WTC11 (cell line): Measurements from ENCODE around the gene RGL3. TPM values are rescaled to one million over a fixed set of nuclear protein-coding genes. Genes with fewer than 3 reads are reported as not detected.
A peak's percentile ranks its signal among the peaks of the same experiment; 100 is the strongest.
"Not testable (repeated sequence)": the region's sequence is repeated elsewhere in the genome, so short reads cannot be mapped to it uniquely, and the experiment has no call there.

ENCODE experiments used
- ATAC-seq: fragments of 200-7000 bp; cut with Tn5 transposase; 2 replicates; pipeline ENCODE4 v1.10.0; 2021; ENCODE audit warnings: mild to moderate bottlenecking, moderate library complexity
- CTCF ChIA-PET: fragments of 300-600 bp; sonication (Branson Sonifier 250); formaldehyde crosslinking; loops from one replicate; lab custom pipeline; 2021; ENCODE audit warnings: antibody characterized with exemption; lab: Charles Lee
- POLR2A ChIA-PET: fragments of 350-600 bp; sonication (Branson Sonifier 250); formaldehyde crosslinking; loops from one replicate; lab custom pipeline; 2021; ENCODE audit warnings: antibody characterized with exemption; lab: Charles Lee
- DNase-seq: peaks from one replicate; pipeline ENCODE4 v3.0.0; 2021; ENCODE audit warnings: low spot score
- H3K27ac Mint-ChIP-seq: 2 replicates; pipeline ENCODE4 v1.8.0; 2021; ENCODE audit warnings: mixed read lengths
- H3K27me3 Mint-ChIP-seq: 2 replicates; pipeline ENCODE4 v1.8.0; 2021; ENCODE audit warnings: low read depth, mild to moderate bottlenecking, moderate library complexity, mixed read lengths
- H3K36me3 Mint-ChIP-seq: 2 replicates; pipeline ENCODE4 v1.8.0; 2021; ENCODE audit warnings: mixed read lengths
- H3K4me1 Mint-ChIP-seq: 2 replicates; pipeline ENCODE4 v1.8.0; 2022; ENCODE audit warnings: mixed read lengths
- H3K4me3 Mint-ChIP-seq: 2 replicates; pipeline ENCODE4 v1.8.0; 2021; ENCODE audit warnings: mild to moderate bottlenecking, moderate library complexity, mixed read lengths
- H3K9me3 Mint-ChIP-seq: 2 replicates; pipeline ENCODE4 v1.8.0; 2021; ENCODE audit warnings: mixed read lengths
- ATF1 ChIP-seq: sonication (generic); formaldehyde crosslinking; IDR thresholded peaks from 2 replicates; pipeline ENCODE4 v1.8.1; 2023; ENCODE audit warnings: mild to moderate bottlenecking, moderate library complexity, missing genetic modification reagents
- ESRRA ChIP-seq: sonication (generic); formaldehyde crosslinking; IDR thresholded peaks from 2 replicates; pipeline ENCODE4 v1.8.1; 2022; ENCODE audit warnings: mild to moderate bottlenecking, missing genetic modification reagents, borderline replicate concordance
- GRHL2 ChIP-seq: fragments of 250-450 bp; sonication (Bioruptor Pico); IDR thresholded peaks from 2 replicates; pipeline ENCODE4 v1.8.0; 2022; ENCODE audit warnings: mild to moderate bottlenecking, moderate library complexity; ENCODE audit not compliant: insufficient replicate concordance, severe bottlenecking
- HMGXB4 ChIP-seq: sonication (generic); formaldehyde crosslinking; IDR thresholded peaks from 2 replicates; pipeline ENCODE4 v1.8.1; 2023; ENCODE audit warnings: mild to moderate bottlenecking, moderate library complexity, missing genetic modification reagents
- NFATC4 ChIP-seq: fragments of 250-450 bp; sonication (Bioruptor Pico); IDR thresholded peaks from 2 replicates; pipeline ENCODE4 v1.9.0; 2021; ENCODE audit warnings: mild to moderate bottlenecking
- RORB ChIP-seq: fragments of 250-450 bp; sonication (Bioruptor Pico); IDR thresholded peaks from 2 replicates; pipeline ENCODE4 v1.9.0; 2021; ENCODE audit warnings: mild to moderate bottlenecking
- SP1 ChIP-seq: sonication (generic); formaldehyde crosslinking; conservative IDR thresholded peaks from 2 replicates; pipeline ENCODE4 v1.8.1; 2022; ENCODE audit warnings: missing genetic modification reagents
- TEAD4 ChIP-seq: sonication (generic); formaldehyde crosslinking; IDR thresholded peaks from 2 replicates; pipeline ENCODE4 v1.8.0; 2022; ENCODE audit warnings: mild to moderate bottlenecking, missing genetic modification reagents
- TP53 ChIP-seq: sonication (generic); formaldehyde crosslinking; IDR thresholded peaks from 2 replicates; pipeline ENCODE4 v1.8.1; 2023; ENCODE audit warnings: mild to moderate bottlenecking, missing genetic modification reagents
- ZNF219 ChIP-seq: sonication (generic); formaldehyde crosslinking; IDR thresholded peaks from 2 replicates; pipeline ENCODE4 v1.8.0; 2023; ENCODE audit warnings: missing genetic modification reagents, mild to moderate bottlenecking, borderline replicate concordance
- ZNF232 ChIP-seq: sonication (generic); formaldehyde crosslinking; IDR thresholded peaks from 2 replicates; pipeline ENCODE4 v1.8.0; 2022; ENCODE audit warnings: mild to moderate bottlenecking, missing genetic modification reagents
- ZNF425 ChIP-seq: fragments of 250-450 bp; sonication (Bioruptor Pico); conservative IDR thresholded peaks from 2 replicates; pipeline ENCODE4 v1.9.0; 2021; ENCODE audit warnings: mild to moderate bottlenecking
- ZNF671 ChIP-seq: fragments of 250-450 bp; sonication (Bioruptor Pico); IDR thresholded peaks from 2 replicates; pipeline ENCODE4 v1.8.0; 2021; ENCODE audit warnings: mild to moderate bottlenecking
- total RNA-seq: library from RNA; stranded (reverse); gene quantifications from 3 replicates; pipeline ENCODE4 v1.2.3, GENCODE V29; 2021
- TF ChIP-seq, protein P1 (sequence below): sonication (generic); formaldehyde crosslinking; conservative IDR thresholded peaks from 2 replicates; pipeline ENCODE4 v1.8.1; 2022; ENCODE audit warnings: mild to moderate bottlenecking, missing genetic modification reagents
- TF ChIP-seq, protein P2 (sequence below): fragments of 250-450 bp; sonication (Bioruptor Pico); IDR thresholded peaks from 2 replicates; pipeline ENCODE4 v1.9.0; 2021; ENCODE audit warnings: mild to moderate bottlenecking
- TF ChIP-seq, protein P3 (sequence below): sonication (generic); formaldehyde crosslinking; IDR thresholded peaks from 2 replicates; pipeline ENCODE4 v1.8.0; 2022; ENCODE audit warnings: mild to moderate bottlenecking, missing genetic modification reagents

Gene RGL3
- total RNA-seq, 1 experiment from 2014 or later = 69.0 TPM

DNA sequence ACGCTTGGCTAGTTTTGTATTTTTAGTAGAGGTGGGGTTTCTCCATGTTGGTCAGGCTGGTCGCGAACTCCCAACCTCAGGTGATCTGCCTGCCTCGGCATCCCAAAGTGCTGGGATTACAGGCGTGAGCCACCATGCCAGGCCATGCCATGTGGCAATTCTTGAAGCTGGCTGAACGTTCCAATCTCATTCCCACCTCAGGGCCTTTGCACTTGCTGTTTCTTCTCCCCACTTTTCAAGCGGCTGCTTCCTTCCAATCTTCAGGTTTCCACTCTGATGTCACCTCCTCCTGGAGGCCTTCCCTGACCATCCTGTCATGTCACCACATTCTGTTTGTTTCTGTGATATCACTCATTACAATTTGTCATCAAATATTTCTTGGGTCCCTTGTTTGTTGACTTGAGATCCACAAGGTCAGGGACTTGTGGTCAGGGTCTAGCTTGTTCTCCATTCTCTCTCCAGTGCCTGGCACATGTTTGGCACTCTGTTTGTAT is 39.2 kb downstream of the RGL3 start:
- ChIA-PET CTCF (interaction anchor here (1.2 to 5.3 kb wide), 8 partner anchors 12 to 102 kb away, joined by 3 to 308 read pairs (median 33); partner anchors contain the start of genes ELAVL3, ODAD3, PRKCSH and RGL3), POLR2A (interaction anchor here (0.6 to 5.9 kb wide), 2 partner anchors 41 to 101 kb away, joined by 3 to 115 read pairs; partner anchors contain the start of gene RGL3)
- ATAC-seq (no peak), DNase-seq (no peak)
- peaks cover 10% of the 10 kb centered on the region for H3K36me3 Mint-ChIP-seq
- peaks cover 38% of the 10 kb centered on the region for H3K4me1 Mint-ChIP-seq
- H3K4me3 Mint-ChIP-seq = peak overlapping the region; percentile 91
- peak overlapping the region; percentile 100 for H3K27ac Mint-ChIP-seq
- TF ChIP-seq, protein P1, sequence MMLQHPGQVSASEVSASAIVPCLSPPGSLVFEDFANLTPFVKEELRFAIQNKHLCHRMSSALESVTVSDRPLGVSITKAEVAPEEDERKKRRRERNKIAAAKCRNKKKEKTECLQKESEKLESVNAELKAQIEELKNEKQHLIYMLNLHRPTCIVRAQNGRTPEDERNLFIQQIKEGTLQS (CRISPR knock-in tag) = no peak
- TF ChIP-seq ZNF425 (CRISPR knock-in tag) (no peak), NFATC4 (CRISPR knock-in tag) (no peak), ZNF671 (CRISPR knock-in tag) (no peak), TEAD4 (no peak), HMGXB4 (no peak), RORB (no peak), ESRRA (no peak), ZNF232 (no peak), TP53 (no peak), ATF1 (CRISPR knock-in tag) (no peak), SP1 (CRISPR knock-in tag) (no peak), GRHL2 (CRISPR knock-in tag) (no peak), ZNF219 (CRISPR knock-in tag) (no peak)
- TF ChIP-seq, protein P2, sequence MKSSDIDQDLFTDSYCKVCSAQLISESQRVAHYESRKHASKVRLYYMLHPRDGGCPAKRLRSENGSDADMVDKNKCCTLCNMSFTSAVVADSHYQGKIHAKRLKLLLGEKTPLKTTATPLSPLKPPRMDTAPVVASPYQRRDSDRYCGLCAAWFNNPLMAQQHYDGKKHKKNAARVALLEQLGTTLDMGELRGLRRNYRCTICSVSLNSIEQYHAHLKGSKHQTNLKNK (CRISPR knock-in tag) = no peak
- TF ChIP-seq, protein P3, sequence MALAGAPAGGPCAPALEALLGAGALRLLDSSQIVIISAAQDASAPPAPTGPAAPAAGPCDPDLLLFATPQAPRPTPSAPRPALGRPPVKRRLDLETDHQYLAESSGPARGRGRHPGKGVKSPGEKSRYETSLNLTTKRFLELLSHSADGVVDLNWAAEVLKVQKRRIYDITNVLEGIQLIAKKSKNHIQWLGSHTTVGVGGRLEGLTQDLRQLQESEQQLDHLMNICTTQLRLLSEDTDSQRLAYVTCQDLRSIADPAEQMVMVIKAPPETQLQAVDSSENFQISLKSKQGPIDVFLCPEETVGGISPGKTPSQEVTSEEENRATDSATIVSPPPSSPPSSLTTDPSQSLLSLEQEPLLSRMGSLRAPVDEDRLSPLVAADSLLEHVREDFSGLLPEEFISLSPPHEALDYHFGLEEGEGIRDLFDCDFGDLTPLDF = no peak
- H3K27me3 Mint-ChIP-seq = peaks cover 3% of the 10 kb centered on the region; the same call in 1 of the 2 replicates
- peaks cover 3% of the 10 kb centered on the region; the same call in 1 of the 2 replicates for H3K9me3 Mint-ChIP-seq

- peak overlapping the region; percentile 91; the same call in 1 of the 2 replicates for H3K4me3 Mint-ChIP-seq
- CTCF ChIA-PET = interaction anchor here (0.7 to 3.3 kb wide), 5 partner anchors 12 to 103 kb away, joined by 3 to 52 read pairs (median 30); partner anchors contain the start of gene ELAVL3
These were observed 39.8 kb downstream of the RGL3 start for GRCh38 chr19:11379269-11379845.

More at GRCh38 chr19:11379269-11379845, 39.8 kb downstream of the RGL3 start:
- H3K36me3 Mint-ChIP-seq, H3K27me3 Mint-ChIP-seq, H3K9me3 Mint-ChIP-seq, ATAC-seq, H3K27ac Mint-ChIP-seq, DNase-seq: not testable (repeated sequence)
- peaks cover 35% of the 10 kb centered on the region for H3K4me1 Mint-ChIP-seq
- POLR2A ChIA-PET = interaction anchor here (5.9 kb wide), 1 partner anchor 41 kb away, joined by 115 read pairs; the partner anchor contains the start of gene RGL3
